H9 (cell line): ENCODE data around the gene ACOT7. TPM values are rescaled to one million over a fixed set of nuclear protein-coding genes. Genes with fewer than 3 reads are reported as not detected.

Experiments
- DNase-seq: peaks from one replicate; pipeline ENCODE4 v3.0.0-alpha.2; 2017
- H2AFZ ChIP-seq: one replicate; pipeline ENCODE4 v1.6.1; 2013; ENCODE audit warnings: mild to moderate bottlenecking, low read length, control low read depth, moderate library complexity
- H2AK5ac ChIP-seq: 2 replicates; pipeline ENCODE4 v1.6.1; 2013; ENCODE audit warnings: low read length, control low read depth, mixed read lengths; ENCODE audit not compliant: insufficient read length
- H2BK120ac ChIP-seq: one replicate; pipeline ENCODE4 v1.6.1; 2013; ENCODE audit warnings: low read depth, mild to moderate bottlenecking, low read length, control low read depth, inconsistent platforms; ENCODE audit not compliant: poor library complexity, severe bottlenecking
- H2BK12ac ChIP-seq: 2 replicates; pipeline ENCODE4 v1.6.1; 2013; ENCODE audit warnings: low read length, control low read depth, mixed read lengths, low read depth; ENCODE audit not compliant: insufficient read length
- H2BK15ac ChIP-seq: 2 replicates; pipeline ENCODE4 v1.6.1; 2013; ENCODE audit warnings: low read depth, low read length, control low read depth
- H2BK20ac ChIP-seq: one replicate; pipeline ENCODE4 v1.6.1; 2013; ENCODE audit warnings: low read depth, mild to moderate bottlenecking, low read length, control low read depth, inconsistent platforms; ENCODE audit not compliant: poor library complexity, severe bottlenecking
- H2BK5ac ChIP-seq: 2 replicates; pipeline ENCODE4 v1.6.1; 2013; ENCODE audit warnings: low read length, control low read depth, mixed read lengths; ENCODE audit not compliant: insufficient read length
- H3K14ac ChIP-seq: 2 replicates; pipeline ENCODE4 v1.6.1; 2013; ENCODE audit warnings: low read length, control low read depth; ENCODE audit not compliant: insufficient read depth
- H3K18ac ChIP-seq: 2 replicates; pipeline ENCODE4 v1.6.1; 2013; ENCODE audit warnings: low read depth, mild to moderate bottlenecking, mixed read lengths, low read length, control low read depth; ENCODE audit not compliant: insufficient read length
- H3K23ac ChIP-seq: 2 replicates; pipeline ENCODE4 v1.6.1; 2013; ENCODE audit warnings: low read length, control low read depth, mixed read lengths, low read depth; ENCODE audit not compliant: insufficient read length
- H3K23me2 ChIP-seq: 2 replicates; pipeline ENCODE4 v1.6.1; 2013; ENCODE audit warnings: low read depth, mild to moderate bottlenecking, mixed read lengths, low read length, control low read depth; ENCODE audit not compliant: insufficient read length, poor library complexity, severe bottlenecking
- H3K27ac ChIP-seq: 2 replicates; pipeline ENCODE4 v1.5.1; 2013; ENCODE audit warnings: low read length, control low read depth, mixed read lengths, low read depth; ENCODE audit not compliant: insufficient read length
- H3K27me3 ChIP-seq: 2 replicates; pipeline ENCODE4 v1.6.1; 2013; ENCODE audit warnings: low read length, control low read depth, inconsistent platforms; ENCODE audit not compliant: insufficient read depth
- H3K4ac ChIP-seq: 2 replicates; pipeline ENCODE4 v1.6.1; 2013; ENCODE audit warnings: low read depth, mild to moderate bottlenecking, control low read depth, inconsistent platforms, low read length, moderate library complexity
- H3K4me1 ChIP-seq: 2 replicates; pipeline ENCODE4 v1.6.1; 2013; ENCODE audit warnings: low read length, control low read depth, inconsistent platforms; ENCODE audit not compliant: insufficient read depth
- H3K4me2 ChIP-seq: 2 replicates; pipeline ENCODE4 v1.6.1; 2013; ENCODE audit warnings: low read length, control low read depth, mixed read lengths; ENCODE audit not compliant: insufficient read length, insufficient read depth
- H3K56ac ChIP-seq: 2 replicates; pipeline ENCODE4 v1.6.1; 2013; ENCODE audit warnings: low read depth, mild to moderate bottlenecking, mixed read lengths, low read length, control low read depth; ENCODE audit not compliant: insufficient read length
- H3K79me1 ChIP-seq: 2 replicates; pipeline ENCODE4 v1.6.1; 2013; ENCODE audit warnings: low read depth, mild to moderate bottlenecking, moderate library complexity, low read length, control low read depth, inconsistent platforms; ENCODE audit not compliant: insufficient read depth, poor library complexity, severe bottlenecking
- H3K79me2 ChIP-seq: 2 replicates; pipeline ENCODE4 v1.6.1; 2013; ENCODE audit warnings: low read length, control low read depth, inconsistent platforms; ENCODE audit not compliant: insufficient read depth
- H3K9ac ChIP-seq: 2 replicates; pipeline ENCODE4 v1.6.1; 2013; ENCODE audit warnings: low read length, control low read depth, mixed read lengths; ENCODE audit not compliant: insufficient read length; ENCODE audit errors: extremely low read depth
- H3K9me3 ChIP-seq: one replicate; pipeline ENCODE4 v1.6.1; 2013; ENCODE audit warnings: low read depth, low read length, inconsistent platforms; ENCODE audit not compliant: control insufficient read depth
- H3T11ph ChIP-seq: one replicate; pipeline ENCODE4 v1.6.1; 2013; ENCODE audit warnings: mild to moderate bottlenecking, low read length, control low read depth, inconsistent platforms
- H4K20me1 ChIP-seq: one replicate; pipeline ENCODE4 v1.6.1; 2013; ENCODE audit not compliant: control insufficient read depth, insufficient read length, insufficient read depth
- H4K5ac ChIP-seq: 2 replicates; pipeline ENCODE4 v1.6.1; 2013; ENCODE audit warnings: low read depth, mild to moderate bottlenecking, mixed read lengths, low read length, control low read depth; ENCODE audit not compliant: insufficient read length
- H4K8ac ChIP-seq: replicated peaks from 2 replicates; pipeline ENCODE4 v1.6.1; 2013; ENCODE audit warnings: low read length, control low read depth, mixed read lengths, low read depth; ENCODE audit not compliant: insufficient read length
- H4K91ac ChIP-seq: 2 replicates; pipeline ENCODE4 v1.6.1; 2013; ENCODE audit warnings: low read depth, mild to moderate bottlenecking, moderate library complexity, mixed read lengths, low read length, control low read depth; ENCODE audit not compliant: insufficient read length
- H3K27ac Mint-ChIP-seq, 3 experiments: 2 replicates in 2 of 3; 3 replicates in 1 of 3; pipeline ENCODE4 v1.8.0; 2020 to 2021; ENCODE audit warnings: mixed read lengths in 3 of 3, mild to moderate bottlenecking in 1 of 3, moderate library complexity in 1 of 3
- H3K27me3 Mint-ChIP-seq: 2 replicates; pipeline ENCODE4 v1.8.0; 2021; ENCODE audit warnings: low read depth, mild to moderate bottlenecking, moderate library complexity, mixed read lengths
- H3K36me3 Mint-ChIP-seq, 3 experiments: 2 replicates in 2 of 3; 3 replicates in 1 of 3; pipeline ENCODE4 v1.8.0; 2020 to 2021; ENCODE audit warnings: low read depth in 3 of 3, mixed read lengths in 3 of 3; ENCODE audit not compliant: insufficient read depth in 1 of 3
- H3K4me1 Mint-ChIP-seq, 2 experiments: 2 replicates each; pipeline ENCODE4 v1.8.0; 2020; ENCODE audit warnings: mixed read lengths in 2 of 2
- H3K4me3 Mint-ChIP-seq, 2 experiments: 2 replicates in 1 of 2; 3 replicates in 1 of 2; pipeline ENCODE4 v1.8.0; 2020 to 2021; ENCODE audit warnings: mild to moderate bottlenecking in 2 of 2, mixed read lengths in 2 of 2, moderate library complexity in 1 of 2
- H3K9me3 Mint-ChIP-seq, 2 experiments: 2 replicates in 1 of 2; 3 replicates in 1 of 2; pipeline ENCODE4 v1.8.0; 2020; ENCODE audit warnings: mild to moderate bottlenecking in 2 of 2, mixed read lengths in 2 of 2, moderate library complexity in 1 of 2
- WGBS: extraction: QIAGEN DNeasy Blood & Tissue Kit; methylation state at CpG from one replicate; pipeline ENCODE4 v1.1.7; 2013; ENCODE audit warnings: missing lambda C conversion rate, low lambda C conversion rate, mixed read lengths; ENCODE audit not compliant: insufficient read length; ENCODE audit errors: extremely low coverage; 5-methylcytosine and 5-hydroxymethylcytosine counted together
- total RNA-seq: library from RNA; stranded (reverse); gene quantifications from 2 replicates; pipeline ENCODE4 v1.2.1, GENCODE V29; 2021
- TF ChIP-seq, protein P1 (sequence below): fragments of 200-600 bp; sonication (generic); conservative IDR thresholded peaks from 3 replicates; pipeline ENCODE4 v1.8.0; 2021; ENCODE audit warnings: antibody characterized with exemption, mild to moderate bottlenecking

The ACOT7 gene
- total RNA-seq, 1 experiment from 2014 or later = 87.4 TPM

DNA sequence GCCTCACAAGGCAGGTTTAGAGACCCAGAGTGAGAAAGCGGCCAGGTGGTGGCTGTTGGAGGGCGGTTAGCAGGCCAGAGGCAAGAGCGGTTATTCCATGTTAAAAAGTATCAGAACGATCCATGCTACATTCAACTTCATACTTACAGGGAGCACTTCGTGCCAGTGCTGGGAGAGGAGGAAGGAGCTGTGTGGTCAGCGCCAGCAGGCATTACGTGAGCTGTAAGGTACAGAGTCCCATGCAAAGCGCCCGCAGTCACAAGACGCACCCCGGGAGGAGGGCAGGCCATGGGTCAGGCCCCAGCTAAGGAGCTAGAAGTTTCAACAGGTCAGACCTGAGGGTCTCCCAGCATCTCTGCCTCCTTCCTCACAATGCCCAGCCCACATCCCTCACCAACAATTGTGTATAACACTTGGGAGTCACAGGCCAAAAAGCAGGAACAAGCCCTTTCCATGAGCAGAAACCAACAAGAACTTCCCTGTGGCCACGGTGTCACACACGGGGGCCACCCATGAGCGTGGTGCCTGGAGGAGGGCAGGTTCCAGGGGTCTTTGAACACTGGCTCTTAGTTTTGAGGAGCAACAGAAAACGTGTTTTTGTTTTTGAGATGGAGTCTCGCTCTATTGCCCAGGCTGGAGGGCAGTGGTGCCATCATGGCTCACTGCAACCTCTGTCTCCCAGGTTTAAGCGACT, 110.8 kb downstream of the ACOT7 start:
- H2BK5ac ChIP-seq = no peak overlapping the region
- no peak overlapping the region for H3K4ac ChIP-seq
- H3K9ac ChIP-seq = no peak overlapping the region
- H3K79me1 ChIP-seq = no peaks in the 10 kb centered on the region
- H4K8ac ChIP-seq = no peak overlapping the region
- H2AFZ ChIP-seq = no peak overlapping the region
- no peak for DNase-seq
- Mint-ChIP-seq H3K9me3 (no peaks in the 10 kb centered on the region), H3K4me3 (no peak overlapping the region), H3K4me1 (peaks cover 4 to 8% of the 10 kb centered on the region in 2 experiments; a peak in 2 of 4 replicates), H3K27me3 (no peaks in the 10 kb centered on the region), H3K27ac (peak overlapping the region in 1 of 3 experiments; percentile 13; a peak in 1 of 7 replicates), H3K36me3 (peaks cover 0 to 10% (median 4%) of the 10 kb centered on the region in 3 experiments; a peak in 3 of 7 replicates)
- H3K4me2 ChIP-seq = no peak overlapping the region
- H3T11ph ChIP-seq = no peak overlapping the region
- no peak overlapping the region for H3K27ac ChIP-seq
- H4K91ac ChIP-seq = no peak overlapping the region
- no CpG with 5 or more reads among the region's 17 CpGs for WGBS
- H4K20me1 ChIP-seq = peaks cover 3% of the 10 kb centered on the region
- H2AK5ac ChIP-seq = no peak overlapping the region
- H3K27me3 ChIP-seq = no peaks in the 10 kb centered on the region
- TF ChIP-seq, protein P1, sequence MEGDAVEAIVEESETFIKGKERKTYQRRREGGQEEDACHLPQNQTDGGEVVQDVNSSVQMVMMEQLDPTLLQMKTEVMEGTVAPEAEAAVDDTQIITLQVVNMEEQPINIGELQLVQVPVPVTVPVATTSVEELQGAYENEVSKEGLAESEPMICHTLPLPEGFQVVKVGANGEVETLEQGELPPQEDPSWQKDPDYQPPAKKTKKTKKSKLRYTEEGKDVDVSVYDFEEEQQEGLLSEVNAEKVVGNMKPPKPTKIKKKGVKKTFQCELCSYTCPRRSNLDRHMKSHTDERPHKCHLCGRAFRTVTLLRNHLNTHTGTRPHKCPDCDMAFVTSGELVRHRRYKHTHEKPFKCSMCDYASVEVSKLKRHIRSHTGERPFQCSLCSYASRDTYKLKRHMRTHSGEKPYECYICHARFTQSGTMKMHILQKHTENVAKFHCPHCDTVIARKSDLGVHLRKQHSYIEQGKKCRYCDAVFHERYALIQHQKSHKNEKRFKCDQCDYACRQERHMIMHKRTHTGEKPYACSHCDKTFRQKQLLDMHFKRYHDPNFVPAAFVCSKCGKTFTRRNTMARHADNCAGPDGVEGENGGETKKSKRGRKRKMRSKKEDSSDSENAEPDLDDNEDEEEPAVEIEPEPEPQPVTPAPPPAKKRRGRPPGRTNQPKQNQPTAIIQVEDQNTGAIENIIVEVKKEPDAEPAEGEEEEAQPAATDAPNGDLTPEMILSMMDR = no peak
- no peak overlapping the region for H2BK15ac ChIP-seq
- no peak overlapping the region for H4K5ac ChIP-seq
- no peak overlapping the region for H3K23ac ChIP-seq
- H3K4me1 ChIP-seq = no peaks in the 10 kb centered on the region
- no peaks in the 10 kb centered on the region for H3K79me2 ChIP-seq
- no peak overlapping the region for H2BK12ac ChIP-seq
- no peak overlapping the region for H2BK20ac ChIP-seq
- no peaks in the 10 kb centered on the region for H3K9me3 ChIP-seq
- H2BK120ac ChIP-seq = no peak overlapping the region
- no peak overlapping the region for H3K18ac ChIP-seq
- H3K14ac ChIP-seq = no peak overlapping the region
- H3K23me2 ChIP-seq = no peaks in the 10 kb centered on the region
- no peak overlapping the region for H3K56ac ChIP-seq
